Panc1 (cell line): ENCODE results near the gene LRRC23. TPM values are rescaled to one million over a fixed set of nuclear protein-coding genes. Genes with fewer than 3 reads are reported as not detected.

Experiments
- ATAC-seq: fragments of 200-7000 bp; cut with Tn5 transposase; 2 replicates; pipeline ENCODE4 v1.9.1; 2020; ENCODE audit warnings: mild to moderate bottlenecking, moderate library complexity
- BruUV-seq: library from RNA; stranded (reverse); fragments of 400-500 nt; replicated peaks from 2 replicates; lab custom pipeline; 2021; lab: Mats Ljungman, UMichigan
- CTCF ChIA-PET: fragments of 300-600 bp; sonication (Branson Sonifier 250); formaldehyde crosslinking; loops from one replicate; lab custom pipeline; 2022; ENCODE audit warnings: antibody characterized with exemption; lab: Charles Lee
- POLR2A ChIA-PET: fragments of 300-600 bp; sonication (Branson Sonifier 250); formaldehyde crosslinking; loops from one replicate; lab custom pipeline; 2022; ENCODE audit warnings: antibody characterized with exemption; lab: Charles Lee
- DNase-seq: peaks from one replicate; pipeline ENCODE4 v3.0.0-alpha.2; 2010; ENCODE audit warnings: low read depth, low spot score
- H3K27ac ChIP-seq: 2 replicates; pipeline ENCODE4 v1.5.1; 2011; ENCODE audit warnings: mild to moderate bottlenecking, low read length, inconsistent platforms
- H3K27me3 ChIP-seq: fragments of 200-500 bp; sonication (Bioruptor generic); 2 replicates; pipeline ENCODE4 v1.6.0; 2014; ENCODE audit warnings: low read length, inconsistent platforms; ENCODE audit not compliant: control insufficient read depth, insufficient read depth
- H3K36me3 ChIP-seq: fragments of 200-500 bp; sonication (Bioruptor generic); 2 replicates; pipeline ENCODE4 v1.5.1; 2014; ENCODE audit warnings: inconsistent platforms, mild to moderate bottlenecking, low read length, moderate library complexity; ENCODE audit not compliant: control insufficient read depth, insufficient read depth
- H3K4me1 ChIP-seq: 2 replicates; pipeline ENCODE4 v1.5.1; 2011; ENCODE audit warnings: inconsistent platforms, mild to moderate bottlenecking, low read length, moderate library complexity; ENCODE audit not compliant: control insufficient read depth, insufficient read depth
- H3K4me3 ChIP-seq, 2 experiments: 2 replicates each; pipeline ENCODE4 v1.5.1; 2011 to 2012; ENCODE audit warnings: low read depth in 2 of 2, low read length in 2 of 2, mild to moderate bottlenecking in 2 of 2, inconsistent platforms in 1 of 2, moderate library complexity in 1 of 2
- H3K9me3 ChIP-seq: fragments of 200-500 bp; sonication (Bioruptor generic); 2 replicates; pipeline ENCODE4 v1.5.1; 2014; ENCODE audit warnings: low read depth, mild to moderate bottlenecking, inconsistent platforms, low read length, moderate library complexity; ENCODE audit not compliant: control insufficient read depth, insufficient read depth
- POLR2AphosphoS5 ChIP-seq: IDR thresholded peaks from 2 replicates; pipeline ENCODE4 v1.6.1; 2012; ENCODE audit warnings: mild to moderate bottlenecking, low read depth, low read length, moderate library complexity
- SIN3A ChIP-seq: IDR thresholded peaks from 2 replicates; pipeline ENCODE4 v1.6.1; 2012; ENCODE audit warnings: low read depth, mild to moderate bottlenecking, low read length, moderate library complexity, borderline replicate concordance; ENCODE audit not compliant: insufficient read depth
- TCF7L2 ChIP-seq: IDR thresholded peaks from 2 replicates; pipeline ENCODE4 v1.6.1; 2011; ENCODE audit warnings: mild to moderate bottlenecking, low read depth, low read length, inconsistent platforms
- in situ Hi-C: cut with HindIII; loops from 2 replicates; pipeline ENCODE4 v1.10.0; 2016; ENCODE audit warnings: low sequenced_read_pairs, low pct_unique_long_range_greater_than_20kb
- intact Hi-C: fragments of 100-400 bp; cut with micrococcal nuclease; formaldehyde crosslinking; loops from one replicate; pipeline ENCODE4 v1.10.0; 2022; ENCODE audit not compliant: unreplicated experiment
- total RNA-seq: library from RNA; stranded (reverse); gene quantifications from one replicate; pipeline ENCODE4 v1.2.1, GENCODE V29; 2021; ENCODE audit not compliant: unreplicated experiment
- TF ChIP-seq, protein P1 (sequence below): fragments of 450-650 bp; IDR thresholded peaks from 2 replicates; pipeline ENCODE4 v1.5.1; 2017; ENCODE audit warnings: mild to moderate bottlenecking
- TF ChIP-seq, protein P2 (sequence below), 2 experiments: IDR thresholded peaks; 2 replicates each; pipeline ENCODE4 v1.6.1; 2011 to 2012; ENCODE audit warnings: low read depth in 2 of 2, control low read depth in 1 of 2, low read length in 1 of 2, mild to moderate bottlenecking in 1 of 2, moderate library complexity in 1 of 2; ENCODE audit not compliant: insufficient read depth in 1 of 2

LRRC23 gene
- total RNA-seq, 1 experiment from 2014 or later, result 6.5 TPM

DNA sequence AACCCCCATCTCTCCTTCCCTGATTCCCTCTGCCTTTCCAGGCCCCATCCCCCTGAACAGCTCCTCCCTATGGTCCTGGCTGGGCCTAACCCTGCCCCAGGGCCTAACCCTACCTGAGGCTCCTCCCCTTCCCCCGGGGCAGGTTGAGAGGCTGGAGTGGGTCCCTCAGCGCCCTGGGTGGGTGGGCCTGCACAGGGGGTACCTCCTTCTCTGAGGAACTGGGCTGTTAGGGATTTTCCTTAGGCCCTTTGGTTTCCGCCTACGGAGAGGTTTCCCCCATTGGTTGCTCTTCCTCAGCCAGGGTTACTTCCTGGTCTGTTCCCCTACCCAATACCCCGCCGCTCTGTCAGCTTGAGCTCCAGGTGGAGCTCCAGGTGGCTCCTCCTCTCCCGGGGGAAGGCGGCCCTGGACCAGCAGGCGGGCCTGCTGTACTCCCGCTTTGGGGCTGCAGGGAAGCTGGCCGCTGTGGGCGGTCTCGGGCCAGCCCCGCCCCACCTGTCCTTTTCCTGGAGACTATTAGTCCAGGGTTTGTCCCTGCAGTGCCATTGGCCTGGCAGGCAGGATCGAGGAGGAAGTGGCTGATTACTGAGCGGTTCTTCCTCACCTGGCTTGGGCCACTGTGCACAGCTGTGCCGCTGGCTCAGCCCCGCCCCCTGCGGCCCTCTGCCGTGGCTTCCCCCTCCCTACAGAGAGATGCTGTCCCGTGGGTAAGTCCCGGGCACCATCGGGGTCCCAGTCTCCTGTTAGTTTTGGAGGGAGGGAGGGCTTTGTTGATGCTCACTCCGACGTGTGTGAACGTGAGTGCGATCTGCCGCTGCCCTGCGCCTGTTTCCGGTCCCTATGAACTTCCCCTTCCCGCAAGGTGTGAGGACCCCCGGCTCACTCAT lies 41.7 kb downstream of the LRRC23 start:
- Histone ChIP-seq H3K36me3 (no peaks in the 10 kb centered on the region; the same call in 1 of the 2 replicates), H3K4me1 (peaks cover 32% of the 10 kb centered on the region), H3K9me3 (no peaks in the 10 kb centered on the region), H3K4me3 (peak overlapping the region; percentile 44 to 72), H3K27ac (peak overlapping the region; percentile 95), H3K27me3 (no peaks in the 10 kb centered on the region)
- TF ChIP-seq TCF7L2 (no peak), POLR2AphosphoS5 (peak; percentile 35; the same call in 1 of the 2 replicates), SIN3A (no peak)
- intact Hi-C loops (loop anchor here (10.0 kb wide), 1 partner anchor 169 kb away; no protein-coding TSS in a partner anchor), in situ Hi-C loops (no loop called here)
- peak; percentile 66 for ATAC-seq
- no TSS peak for BruUV-seq
- ChIA-PET POLR2A (no interaction called here), CTCF (interaction anchor here (0.7 kb wide), 1 partner anchor 16 kb away, joined by 3 read pairs; no protein-coding TSS in a partner anchor)
- no peak for DNase-seq

DNA sequence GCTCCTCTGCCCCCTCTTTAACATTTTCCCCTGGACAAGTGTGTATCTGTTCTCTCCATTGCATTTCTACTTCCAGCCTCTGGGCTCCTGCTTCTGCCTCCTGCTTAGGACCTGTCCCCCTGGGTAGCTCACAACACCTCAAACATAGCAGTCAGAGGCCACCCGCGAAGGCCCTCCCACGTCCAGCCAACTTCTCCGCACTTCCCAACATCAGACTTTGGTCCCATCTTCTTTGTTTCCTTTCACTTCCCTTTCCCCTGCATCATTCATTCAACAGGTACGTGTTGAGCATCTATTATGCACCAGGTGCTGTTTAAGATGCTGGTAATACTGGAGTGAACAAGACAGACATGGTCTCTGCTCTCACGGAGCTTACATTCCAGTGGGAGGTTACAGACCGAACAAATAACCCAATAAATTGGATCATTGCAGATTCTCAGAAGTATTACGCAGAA lies 42.3 kb downstream of the LRRC23 start:
- H3K27me3 ChIP-seq, result no peaks in the 10 kb centered on the region
- DNase-seq (no peak), ATAC-seq (no peak)
- intact Hi-C loops (loop anchor here (10.0 kb wide), 1 partner anchor 168 kb away; no protein-coding TSS in a partner anchor), in situ Hi-C loops (no loop called here)
- H3K4me1 ChIP-seq, result peaks cover 25% of the 10 kb centered on the region
- TF ChIP-seq SIN3A (no peak), POLR2AphosphoS5 (no peak)
- TF ChIP-seq, protein P1, sequence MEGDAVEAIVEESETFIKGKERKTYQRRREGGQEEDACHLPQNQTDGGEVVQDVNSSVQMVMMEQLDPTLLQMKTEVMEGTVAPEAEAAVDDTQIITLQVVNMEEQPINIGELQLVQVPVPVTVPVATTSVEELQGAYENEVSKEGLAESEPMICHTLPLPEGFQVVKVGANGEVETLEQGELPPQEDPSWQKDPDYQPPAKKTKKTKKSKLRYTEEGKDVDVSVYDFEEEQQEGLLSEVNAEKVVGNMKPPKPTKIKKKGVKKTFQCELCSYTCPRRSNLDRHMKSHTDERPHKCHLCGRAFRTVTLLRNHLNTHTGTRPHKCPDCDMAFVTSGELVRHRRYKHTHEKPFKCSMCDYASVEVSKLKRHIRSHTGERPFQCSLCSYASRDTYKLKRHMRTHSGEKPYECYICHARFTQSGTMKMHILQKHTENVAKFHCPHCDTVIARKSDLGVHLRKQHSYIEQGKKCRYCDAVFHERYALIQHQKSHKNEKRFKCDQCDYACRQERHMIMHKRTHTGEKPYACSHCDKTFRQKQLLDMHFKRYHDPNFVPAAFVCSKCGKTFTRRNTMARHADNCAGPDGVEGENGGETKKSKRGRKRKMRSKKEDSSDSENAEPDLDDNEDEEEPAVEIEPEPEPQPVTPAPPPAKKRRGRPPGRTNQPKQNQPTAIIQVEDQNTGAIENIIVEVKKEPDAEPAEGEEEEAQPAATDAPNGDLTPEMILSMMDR, result no peak
- TF ChIP-seq, protein P2, sequence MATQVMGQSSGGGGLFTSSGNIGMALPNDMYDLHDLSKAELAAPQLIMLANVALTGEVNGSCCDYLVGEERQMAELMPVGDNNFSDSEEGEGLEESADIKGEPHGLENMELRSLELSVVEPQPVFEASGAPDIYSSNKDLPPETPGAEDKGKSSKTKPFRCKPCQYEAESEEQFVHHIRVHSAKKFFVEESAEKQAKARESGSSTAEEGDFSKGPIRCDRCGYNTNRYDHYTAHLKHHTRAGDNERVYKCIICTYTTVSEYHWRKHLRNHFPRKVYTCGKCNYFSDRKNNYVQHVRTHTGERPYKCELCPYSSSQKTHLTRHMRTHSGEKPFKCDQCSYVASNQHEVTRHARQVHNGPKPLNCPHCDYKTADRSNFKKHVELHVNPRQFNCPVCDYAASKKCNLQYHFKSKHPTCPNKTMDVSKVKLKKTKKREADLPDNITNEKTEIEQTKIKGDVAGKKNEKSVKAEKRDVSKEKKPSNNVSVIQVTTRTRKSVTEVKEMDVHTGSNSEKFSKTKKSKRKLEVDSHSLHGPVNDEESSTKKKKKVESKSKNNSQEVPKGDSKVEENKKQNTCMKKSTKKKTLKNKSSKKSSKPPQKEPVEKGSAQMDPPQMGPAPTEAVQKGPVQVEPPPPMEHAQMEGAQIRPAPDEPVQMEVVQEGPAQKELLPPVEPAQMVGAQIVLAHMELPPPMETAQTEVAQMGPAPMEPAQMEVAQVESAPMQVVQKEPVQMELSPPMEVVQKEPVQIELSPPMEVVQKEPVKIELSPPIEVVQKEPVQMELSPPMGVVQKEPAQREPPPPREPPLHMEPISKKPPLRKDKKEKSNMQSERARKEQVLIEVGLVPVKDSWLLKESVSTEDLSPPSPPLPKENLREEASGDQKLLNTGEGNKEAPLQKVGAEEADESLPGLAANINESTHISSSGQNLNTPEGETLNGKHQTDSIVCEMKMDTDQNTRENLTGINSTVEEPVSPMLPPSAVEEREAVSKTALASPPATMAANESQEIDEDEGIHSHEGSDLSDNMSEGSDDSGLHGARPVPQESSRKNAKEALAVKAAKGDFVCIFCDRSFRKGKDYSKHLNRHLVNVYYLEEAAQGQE (IDR thresholded peaks at IDR 0.05; ENCODE audit: insufficient read depth in 1 of 2, low read depth in 2 of 2, low read length in 1 of 2), result no peak
- peak overlapping the region; percentile 44 to 72 for H3K4me3 ChIP-seq
- ChIA-PET POLR2A (no interaction called here), CTCF (interaction anchor here (0.7 kb wide), 1 partner anchor 15 kb away, joined by 3 read pairs; no protein-coding TSS in a partner anchor)
- BruUV-seq, result no TSS peak
- H3K9me3 ChIP-seq, result no peaks in the 10 kb centered on the region
- peak overlapping the region; percentile 95 for H3K27ac ChIP-seq
- no peaks in the 10 kb centered on the region; the same call in 1 of the 2 replicates for H3K36me3 ChIP-seq
